ENCODE measurements around the gene IL18.
"Not testable (repeated sequence)": the region's sequence is repeated elsewhere in the genome, so short reads cannot be mapped to it uniquely, and the experiment has no call there.

The IL18 gene

DNA sequence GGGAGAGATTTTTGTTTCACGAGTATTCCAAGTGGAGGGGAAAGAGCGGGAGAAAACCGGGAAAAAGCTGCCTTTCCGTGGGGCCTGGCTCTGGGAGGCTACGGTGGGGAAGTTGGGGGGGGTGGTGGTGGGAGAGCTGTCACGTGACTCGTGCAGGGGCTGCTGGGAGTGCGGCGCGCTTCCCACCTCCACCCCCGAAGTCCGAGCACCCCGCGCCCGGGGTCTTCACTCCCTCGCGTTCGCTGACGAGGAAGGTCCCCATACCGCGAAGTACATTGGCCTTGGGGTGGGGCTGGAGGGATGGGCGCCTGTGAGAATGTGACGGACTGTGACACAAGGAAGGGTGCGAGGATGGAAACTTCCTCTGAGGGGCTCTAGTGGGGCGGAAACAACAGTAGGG is 3.3 kb upstream of the IL18 start, which contains the start of gene TEX12:
Gene TEX12 (plus strand): TSS at position 228 of the 400 bp plus-strand sequence. CDS start 1,897 bp downstream, outside the sequence.
- DNase-seq, result no peak

DNA sequence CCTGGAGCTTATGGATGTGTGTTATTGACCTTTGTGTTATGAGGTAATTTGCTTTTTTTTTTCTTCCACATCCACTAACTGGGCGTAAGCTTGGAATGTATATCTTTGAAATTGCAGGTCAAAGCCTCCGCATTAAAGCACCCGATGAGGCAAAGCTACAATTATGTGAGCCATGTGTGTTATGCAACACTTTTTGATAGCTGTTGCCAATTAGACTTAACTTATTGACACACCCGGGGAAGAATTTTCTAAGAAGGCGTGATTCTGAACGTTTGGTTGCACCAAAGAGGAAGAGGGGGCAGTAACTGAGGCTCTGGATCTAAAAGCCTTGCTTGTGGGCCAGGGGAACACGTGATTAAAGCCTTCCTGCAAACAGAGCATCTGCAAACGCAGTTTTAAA is 2.7 kb upstream of the IL18 start:
- no peak for DNase-seq

DNA sequence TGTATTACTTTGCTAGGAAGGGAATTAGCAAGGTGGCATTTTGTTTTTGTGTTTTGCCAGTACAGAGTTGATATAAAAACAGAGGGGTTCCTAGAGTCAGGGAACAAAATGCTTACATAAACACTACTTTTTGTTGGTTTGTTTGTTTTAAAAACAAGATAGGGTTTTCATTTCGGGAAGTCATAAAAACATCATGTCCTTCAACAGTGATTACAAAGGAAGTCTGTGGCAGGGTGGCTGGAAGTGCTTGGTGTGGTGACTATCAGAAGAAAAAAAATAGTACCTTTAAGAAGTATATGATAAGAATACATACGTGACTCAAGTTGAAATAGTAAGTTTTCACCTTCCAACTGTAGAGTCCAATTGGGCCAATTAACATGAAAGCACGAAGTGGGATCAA is 1.2 kb upstream of the IL18 start:
- DNase-seq, result no peak

DNA sequence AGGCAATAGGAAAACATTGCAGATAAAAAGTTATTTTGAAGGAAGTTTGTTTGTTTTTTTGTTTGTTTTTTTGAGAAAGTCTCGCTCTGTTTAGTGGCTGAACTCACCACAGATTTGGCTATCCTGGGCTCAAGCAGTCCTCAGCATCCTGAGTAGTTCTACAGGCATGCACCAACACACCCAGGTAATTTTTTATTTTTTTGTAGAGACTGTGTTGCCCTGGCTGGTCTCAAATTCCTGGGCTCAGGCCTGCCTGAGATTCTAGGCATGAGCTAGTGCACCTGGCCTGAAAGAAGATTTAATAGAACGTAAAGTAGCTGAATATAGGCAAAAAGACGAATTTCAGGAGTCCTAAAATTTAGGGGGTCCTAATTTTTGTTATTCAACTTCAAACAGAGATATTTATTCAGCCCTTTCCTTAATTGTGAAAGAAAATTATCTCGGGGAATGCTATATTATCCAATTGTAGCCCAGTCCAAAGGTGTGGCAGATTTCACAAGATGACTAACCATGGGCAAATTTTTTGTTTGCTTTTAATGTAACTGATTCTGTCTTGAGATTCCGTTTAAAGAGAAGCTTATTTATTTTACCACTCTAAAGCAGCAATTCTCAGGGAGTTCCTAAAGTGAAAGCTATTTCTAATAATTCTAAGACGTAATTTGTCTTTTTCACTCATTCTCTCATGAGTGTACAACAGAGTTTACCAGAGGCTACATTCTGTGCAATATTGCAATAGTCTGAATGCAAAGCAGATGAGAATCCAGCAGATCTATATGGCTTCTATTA is 940 bp downstream of the IL18 start:
- DNase-seq, result no peak

DNA sequence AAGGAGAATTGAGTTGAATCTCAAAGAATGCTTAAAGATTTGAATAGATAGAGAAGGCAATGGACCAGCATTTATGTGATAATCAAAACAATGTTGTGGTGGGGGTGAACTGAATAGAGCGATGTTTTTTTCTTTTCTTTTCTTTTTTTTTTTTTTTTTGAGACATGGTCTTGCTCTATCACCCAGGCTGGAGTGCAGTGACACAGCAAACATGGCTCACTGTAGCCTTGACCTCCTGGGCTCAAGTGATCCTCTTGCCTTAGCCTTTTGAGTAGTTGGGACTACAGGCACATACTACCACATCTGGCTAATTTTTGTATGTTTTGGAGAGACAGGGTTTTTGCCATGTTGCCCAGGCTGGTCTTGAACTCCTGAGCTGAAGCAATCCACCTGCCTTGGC is 1.7 kb downstream of the IL18 start:
- not testable (repeated sequence) for DNase-seq

DNA sequence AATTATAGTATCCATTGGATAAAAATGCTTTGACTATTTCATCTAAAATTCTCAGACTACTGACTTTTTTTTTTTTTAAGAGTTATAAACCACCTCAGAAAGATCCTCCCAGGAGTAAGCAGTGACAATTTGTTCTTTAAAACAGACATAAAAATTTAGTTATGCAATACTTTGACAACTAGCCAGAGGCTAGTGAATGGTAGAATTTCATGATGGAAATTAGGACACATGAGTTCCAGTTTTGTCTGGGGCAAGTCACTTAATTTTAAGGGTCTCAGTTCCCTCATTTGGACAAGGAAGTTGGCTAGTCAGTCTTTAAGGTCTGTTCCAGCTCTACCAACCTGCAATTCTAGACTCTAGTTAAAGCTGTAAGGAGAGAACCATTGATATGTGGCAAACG is 2.9 kb downstream of the IL18 start:
- no peak for DNase-seq

DNA sequence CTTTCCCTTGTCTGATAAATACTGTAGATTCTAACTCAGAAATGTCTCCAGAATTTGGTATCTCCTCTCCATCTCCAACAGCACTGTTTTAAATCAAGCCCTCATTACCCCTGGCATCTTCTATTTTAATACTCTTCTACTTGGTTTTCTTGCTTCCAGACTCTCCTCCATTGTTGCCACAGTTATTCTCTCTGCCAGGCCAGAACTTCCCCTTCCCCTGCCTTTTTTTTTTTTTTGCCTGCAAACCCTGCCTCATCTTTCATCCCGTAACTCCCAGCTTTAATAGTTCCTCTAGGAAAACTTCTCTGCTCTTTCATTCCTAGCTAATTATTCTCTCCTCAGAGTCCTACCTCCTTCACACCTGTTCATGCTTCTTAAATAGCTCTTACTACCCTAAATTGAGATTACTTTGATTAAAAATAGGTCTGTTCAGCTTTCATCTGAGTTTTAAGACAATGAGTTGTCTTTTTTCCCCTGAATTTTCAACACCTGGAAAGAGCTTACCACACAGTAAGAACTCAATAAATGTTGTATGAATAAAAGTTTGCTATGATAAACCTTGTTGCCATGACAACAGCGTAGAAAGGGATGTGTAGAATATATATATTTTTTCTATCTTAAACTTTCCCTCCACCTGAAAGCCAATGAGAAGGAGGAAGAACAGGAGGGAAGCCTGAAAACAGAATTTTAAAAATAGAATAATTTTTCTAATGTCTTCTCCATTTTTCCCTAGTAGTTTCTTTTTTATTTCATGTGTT is 3.6 kb downstream of the IL18 start:
- no peak for DNase-seq

DNA sequence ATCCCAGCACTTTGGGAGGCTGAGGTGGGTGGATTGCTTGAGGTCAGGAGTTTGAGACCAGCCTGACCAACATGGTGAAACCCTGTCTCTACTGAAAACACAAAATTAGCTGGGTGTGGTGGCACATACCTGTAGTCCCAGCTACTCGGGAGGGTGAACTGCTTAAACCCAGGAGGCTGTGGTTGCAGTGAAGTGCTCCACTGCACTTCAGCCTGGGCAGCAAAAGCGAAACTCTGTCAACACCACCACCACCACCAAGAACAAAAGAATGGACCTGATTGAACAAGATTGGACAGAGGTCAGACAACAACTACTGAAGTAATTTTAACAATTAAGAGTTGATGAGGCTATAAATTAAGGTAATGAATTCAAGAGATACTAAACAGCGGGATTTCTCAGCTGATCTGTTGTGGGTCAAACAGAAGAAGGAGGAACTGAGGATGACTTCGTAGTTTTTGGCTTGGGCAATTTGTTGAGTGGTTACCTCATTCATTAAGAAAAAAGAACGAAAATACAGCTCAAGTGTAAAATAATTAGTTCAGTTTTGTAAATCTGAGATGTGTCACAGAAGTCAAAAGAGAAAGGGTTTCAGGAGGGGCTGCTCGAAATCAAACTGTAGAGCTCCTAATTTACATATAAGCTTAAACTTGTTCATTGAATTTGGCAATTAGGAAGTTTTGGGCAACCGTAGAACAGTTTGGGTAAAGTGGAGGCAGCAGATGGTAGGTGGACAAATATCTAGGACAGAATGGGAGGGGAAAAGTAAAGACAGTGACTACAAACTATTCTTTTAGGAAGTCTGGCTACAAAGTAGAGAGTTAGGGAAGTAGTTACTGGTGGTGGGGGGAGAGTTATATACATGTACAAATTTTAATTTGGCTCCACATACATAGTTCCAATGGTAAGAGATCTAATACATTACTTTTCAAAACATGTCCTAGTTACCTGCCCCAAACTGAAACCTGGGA is 4.5 kb downstream of the IL18 start:
- no peak for DNase-seq

DNA sequence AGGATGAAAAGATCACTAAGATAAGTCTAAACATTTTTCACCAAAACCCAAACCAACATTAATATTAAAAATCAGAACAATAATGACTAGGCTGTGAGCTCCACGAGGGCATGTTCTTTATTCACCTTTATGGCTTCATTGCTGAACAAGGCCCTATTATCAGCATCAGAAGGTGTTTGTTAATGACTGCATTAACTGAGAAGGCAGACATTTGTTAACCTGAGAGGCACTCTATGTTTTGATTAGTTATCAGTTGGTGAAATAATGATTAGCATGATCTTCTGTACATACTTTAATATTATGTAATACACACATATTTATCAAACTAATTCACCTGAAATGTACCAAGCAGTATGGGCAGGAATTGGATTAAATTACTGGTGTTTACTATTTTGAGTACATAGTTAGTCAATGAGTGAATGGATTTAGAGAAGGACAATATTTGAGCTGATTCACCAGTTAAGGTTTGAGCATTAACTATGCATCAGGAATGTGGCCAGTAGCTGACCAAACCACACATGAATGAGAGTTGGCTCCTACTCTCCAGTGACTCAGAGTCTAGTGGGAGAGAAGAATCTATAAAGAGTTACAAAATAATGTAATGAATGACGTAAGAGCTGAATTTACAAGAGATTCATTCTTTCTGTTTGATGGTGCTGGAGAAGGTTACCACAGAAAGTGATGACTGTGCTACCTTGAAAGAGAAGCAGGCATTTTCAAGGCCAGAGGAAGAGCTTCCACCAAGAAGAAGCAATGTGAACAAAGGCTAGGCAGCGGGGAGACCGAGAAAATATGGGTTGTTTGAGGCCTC is 6.7 kb downstream of the IL18 start:
- DNase-seq, result no peak

DNA sequence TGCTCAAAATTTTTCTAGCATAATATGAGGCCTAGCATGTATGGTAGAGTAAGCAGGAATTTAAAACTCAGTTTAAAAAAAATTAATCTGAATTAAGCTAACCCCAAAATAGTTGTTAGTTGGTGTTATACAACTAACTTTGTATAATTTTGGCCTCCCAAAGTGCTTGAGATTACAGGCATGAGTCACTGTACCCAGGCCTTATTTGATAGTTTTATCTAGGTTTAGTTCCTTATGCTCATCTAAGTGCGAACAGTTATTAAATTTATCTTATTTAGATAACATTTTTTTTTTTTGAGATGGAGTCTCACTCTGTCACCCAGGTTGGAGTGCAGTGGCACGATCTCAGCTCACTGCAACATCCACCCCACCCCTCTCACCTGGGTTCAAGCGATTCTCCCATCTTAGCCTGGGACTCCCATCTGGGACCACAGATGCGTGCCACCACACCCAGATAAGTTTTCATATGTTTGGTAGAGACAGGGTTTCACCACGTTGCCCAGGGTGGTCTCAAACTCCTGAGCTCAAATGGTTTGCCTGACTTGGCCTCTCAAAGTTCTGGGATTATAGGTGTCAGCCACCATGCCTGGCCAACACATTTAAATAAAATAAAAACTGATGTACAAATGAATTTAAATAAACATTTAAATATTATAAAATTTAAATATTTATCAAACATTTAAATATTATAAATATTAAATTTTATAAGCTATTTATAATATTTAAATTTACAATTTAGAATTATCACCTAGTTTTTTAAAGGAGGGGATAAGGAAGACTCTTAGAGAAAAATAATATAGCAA is 7.5 kb downstream of the IL18 start:
- no peak for DNase-seq

DNA sequence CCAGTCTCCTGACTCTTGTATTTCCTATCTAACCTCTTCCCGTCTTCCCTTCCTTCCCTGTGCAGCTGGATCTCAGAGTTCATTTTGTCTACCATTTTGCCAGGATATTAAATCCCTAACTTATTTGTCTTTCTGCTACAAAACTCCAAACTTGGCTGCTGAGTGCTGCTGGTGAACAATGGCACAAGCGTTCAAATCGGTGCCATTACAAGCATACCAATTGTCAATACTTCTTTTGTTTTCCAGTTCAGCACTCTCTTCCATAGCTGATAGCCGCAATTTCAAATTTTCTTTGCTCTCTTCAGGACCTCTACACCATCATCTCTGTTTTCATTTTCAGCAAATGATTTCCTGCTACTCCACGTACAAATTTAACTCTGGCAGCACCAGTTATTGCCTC is 13.4 kb downstream of the IL18 start:
- DNase-seq, result no peak

DNA sequence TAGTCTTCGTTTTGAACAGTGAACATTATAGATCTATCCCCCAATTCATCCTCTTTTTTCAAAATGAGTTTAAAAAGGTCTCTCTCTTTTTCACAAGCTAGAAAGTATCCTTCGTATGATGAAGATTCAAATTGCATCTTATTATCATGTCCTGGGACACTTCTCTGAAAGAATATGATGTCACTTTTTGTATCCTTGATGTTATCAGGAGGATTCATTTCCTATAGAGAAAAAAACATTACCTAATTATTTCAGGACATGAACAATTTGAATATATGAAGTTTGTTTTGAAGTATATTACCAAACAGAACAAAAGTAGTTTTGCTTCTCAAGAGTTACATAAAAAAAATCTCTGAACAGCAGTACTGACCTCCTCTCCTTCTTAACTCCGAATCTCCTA is 20.3 kb downstream of the IL18 start:
- DNase-seq, result no peak

DNA sequence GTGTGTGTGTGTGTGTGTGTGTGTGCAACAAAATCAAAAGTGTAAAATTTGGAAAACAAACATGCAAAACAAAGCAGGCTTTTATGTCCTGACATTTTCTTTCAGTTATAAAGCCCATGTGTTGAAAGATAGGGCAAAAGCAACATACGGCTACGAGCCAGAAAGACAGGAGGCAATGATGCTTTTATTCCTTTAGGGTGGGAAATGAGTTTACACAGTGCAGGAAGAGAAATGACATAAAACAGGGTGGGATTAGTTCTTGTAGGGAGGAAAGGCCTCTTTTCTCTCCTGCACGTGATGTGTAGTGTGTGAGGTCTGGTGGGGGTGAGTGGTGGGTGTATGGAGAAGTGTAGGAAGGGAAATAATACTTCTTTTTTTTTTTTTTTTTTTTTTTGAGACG is 29.4 kb downstream of the IL18 start:
- DNase-seq, result no peak

DNA sequence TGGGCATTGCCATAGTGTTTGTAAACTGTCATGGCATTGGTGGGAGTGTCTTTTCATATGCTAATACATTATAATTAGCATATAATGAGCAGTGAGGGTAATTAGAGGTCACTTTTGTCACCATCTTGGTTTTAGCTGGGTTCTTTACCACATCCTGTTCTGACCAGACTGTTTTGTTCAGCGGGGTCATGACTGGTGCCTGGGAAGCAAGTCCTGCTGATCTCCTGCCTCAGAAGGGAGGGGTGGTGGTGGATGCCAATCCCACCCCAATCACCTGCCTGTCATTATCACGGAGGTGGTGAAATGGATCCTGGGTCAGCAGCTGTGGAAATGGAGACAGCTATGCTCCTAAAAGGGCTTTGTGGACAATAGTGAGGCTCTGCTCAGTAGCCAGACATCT is 31.2 kb downstream of the IL18 start:
- DNase-seq, result no peak

DNA sequence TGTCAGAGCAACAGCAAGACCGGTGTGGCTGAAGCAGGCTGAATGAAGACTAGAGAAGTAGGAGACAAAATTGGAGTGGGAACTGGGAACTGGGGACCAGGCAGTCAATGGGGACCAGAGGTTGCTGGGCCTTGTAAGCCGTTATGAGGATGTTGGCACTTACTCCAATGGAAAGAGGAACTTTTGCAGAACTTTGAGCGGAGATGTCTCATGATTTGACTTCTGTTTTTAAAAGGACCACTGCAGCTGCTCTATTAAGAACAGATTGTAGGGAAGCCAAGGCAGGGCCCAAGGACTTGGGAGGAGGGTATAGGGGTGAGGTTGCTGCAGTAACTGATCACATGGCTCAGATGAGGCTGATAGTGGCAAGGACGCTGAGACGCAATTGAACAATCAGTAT is 34.2 kb downstream of the IL18 start:
- DNase-seq, result no peak

DNA sequence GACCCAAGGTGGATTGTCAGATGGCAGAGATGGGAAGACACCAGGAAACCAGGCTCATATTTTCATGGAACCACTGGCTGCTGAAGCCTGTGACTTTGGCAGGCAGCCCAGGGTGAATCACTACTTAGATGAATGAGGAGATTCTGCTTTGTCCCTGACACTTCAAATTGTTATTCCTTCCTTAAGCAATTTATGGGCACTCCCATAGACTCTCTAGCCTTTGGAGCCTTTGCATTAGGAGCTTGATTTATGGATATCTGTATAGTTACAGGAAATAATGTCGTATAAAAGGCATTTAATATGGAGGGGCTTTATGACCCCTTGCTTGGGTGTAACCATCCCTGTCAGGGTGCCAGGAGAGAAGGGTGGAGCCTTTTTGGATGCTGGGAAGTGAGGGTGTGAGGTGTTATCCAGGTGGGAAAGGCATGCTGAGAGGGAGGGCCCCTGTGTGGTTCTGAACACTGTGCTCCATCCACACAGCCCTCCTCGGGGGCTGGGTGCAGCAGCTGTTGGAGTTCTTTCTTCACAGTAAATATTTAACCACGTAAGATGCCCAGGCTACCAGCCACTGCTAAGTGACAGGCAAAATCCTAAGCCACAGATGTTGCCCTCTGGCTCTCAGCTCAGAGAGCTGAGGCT is 35.3 kb downstream of the IL18 start:
- DNase-seq, result no peak

DNA sequence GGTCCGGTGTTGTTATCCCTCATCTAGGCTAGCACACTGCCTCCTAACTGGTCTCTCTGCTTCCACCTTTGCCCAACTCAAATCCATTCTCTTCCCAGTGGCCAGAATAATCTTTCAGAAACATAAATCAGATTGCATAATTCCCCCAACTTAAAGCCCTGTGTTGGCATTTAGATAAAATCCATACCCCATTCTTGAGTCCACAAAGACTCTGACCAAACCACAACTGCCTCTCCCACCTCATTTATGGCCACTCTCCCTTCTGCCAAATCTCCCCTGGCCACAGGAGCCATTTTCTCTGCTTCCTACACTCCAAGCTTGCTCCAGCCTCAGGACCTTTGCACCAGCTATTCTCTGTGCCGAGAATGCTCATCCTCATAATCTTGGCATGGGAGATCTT is 36.8 kb downstream of the IL18 start:
- DNase-seq, result no peak

DNA sequence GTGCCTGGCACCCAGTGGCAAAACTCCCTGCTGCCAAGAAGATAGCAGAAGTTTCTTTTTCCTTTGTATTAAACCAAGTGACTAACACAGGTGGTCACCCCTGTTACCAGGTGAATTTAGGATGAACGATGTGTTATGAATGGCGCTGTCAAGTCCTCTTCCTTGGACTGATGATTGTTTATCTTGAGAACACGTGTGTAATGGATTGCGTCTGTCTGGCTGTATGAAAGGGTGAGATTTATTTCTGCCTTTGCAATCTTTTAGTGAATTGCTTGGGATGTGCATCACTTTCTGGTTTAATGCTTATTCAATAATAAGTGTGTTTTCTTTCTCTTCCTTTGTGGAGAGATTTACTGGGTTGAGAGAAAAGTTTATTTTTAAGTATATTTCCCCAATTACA is 40.8 kb downstream of the IL18 start:
- DNase-seq, result no peak

DNA sequence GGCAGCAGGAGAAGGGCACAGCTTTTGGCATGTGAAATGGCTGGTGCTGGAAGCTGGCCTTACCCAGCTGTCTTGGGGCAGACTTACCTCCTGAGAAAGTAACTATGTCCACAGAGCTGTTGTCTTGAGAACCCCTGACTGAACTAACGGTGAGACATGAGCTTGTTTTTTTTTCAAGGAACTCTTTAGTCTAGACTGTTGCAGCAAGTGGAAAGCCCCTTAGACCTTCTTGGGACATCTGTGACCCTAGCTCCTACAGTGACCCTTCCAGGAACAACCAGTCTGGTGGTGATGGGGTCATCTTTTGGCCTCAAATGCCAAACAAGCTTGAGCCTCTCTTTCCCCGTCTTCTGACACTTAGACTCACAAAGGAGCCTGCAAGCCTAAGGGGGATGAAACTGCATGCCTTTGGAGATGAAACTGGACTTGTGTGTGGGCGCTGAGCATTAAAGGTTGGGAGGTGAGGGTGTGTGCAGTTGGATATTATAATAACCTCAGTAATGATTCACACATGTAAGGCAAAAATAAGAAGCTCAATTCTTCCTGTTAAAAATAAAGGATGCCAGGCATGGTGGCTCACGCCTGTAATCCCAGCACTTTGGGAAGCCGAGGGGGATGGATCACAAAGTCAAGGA is 41.8 kb downstream of the IL18 start:
- DNase-seq, result no peak

DNA sequence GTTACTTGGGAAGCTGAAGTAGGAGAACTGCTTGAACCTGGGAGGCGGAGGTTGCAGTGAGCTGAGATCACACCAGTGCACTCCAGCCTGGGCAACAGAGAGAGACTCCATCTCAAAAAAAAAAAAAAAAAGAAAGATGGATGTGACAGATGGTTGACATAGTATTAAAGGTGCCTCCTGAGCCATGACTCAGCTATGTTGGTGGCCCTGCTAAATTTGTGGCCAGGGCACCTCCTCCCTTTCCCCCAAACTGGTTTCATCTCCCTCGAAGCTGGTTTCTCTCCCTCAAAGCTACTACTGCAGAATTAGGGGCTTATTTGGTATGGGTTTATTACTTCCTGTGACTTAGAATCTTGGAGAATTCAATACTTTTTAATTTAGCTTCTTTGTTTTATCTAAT is 45.7 kb downstream of the IL18 start:
- DNase-seq, result no peak

DNA sequence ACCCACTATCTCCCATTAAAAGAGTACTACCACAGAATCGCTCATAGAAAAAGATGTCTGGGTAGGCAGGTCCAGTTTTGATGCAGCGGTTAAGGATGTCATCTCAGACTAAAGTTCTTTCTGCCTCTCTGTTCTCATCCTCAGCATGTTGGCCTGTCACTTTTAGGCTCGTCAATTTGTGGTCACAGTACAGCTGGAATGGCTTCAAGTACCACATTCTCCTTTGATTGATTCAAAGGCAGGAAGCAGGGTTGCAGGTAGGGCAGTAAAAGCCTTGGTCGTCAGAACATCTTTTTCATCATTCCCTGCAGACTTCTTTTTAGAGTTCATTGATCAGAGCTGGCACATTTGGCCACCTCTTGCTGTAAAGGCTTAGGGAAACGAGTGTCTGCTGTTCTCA is 48.5 kb downstream of the IL18 start:
- no peak for DNase-seq

Data from NCI-H2107 (cell line).